H1 (cell line): ENCODE results near the gene UCKL1. TPM values are rescaled to one million over a fixed set of nuclear protein-coding genes. Genes with fewer than 3 reads are reported as not detected.

ENCODE experiments used
- CTCF ChIA-PET: fragments of 300-600 bp; sonication (Branson Sonifier 250); formaldehyde crosslinking; loops from one replicate; lab custom pipeline; 2021; ENCODE audit not compliant: partially characterized antibody; lab: Charles Lee
- POLR2A ChIA-PET: fragments of 300-600 bp; sonication (Branson Sonifier 250); formaldehyde crosslinking; loops from one replicate; lab custom pipeline; 2021; ENCODE audit warnings: inconsistent platforms; ENCODE audit not compliant: partially characterized antibody; lab: Charles Lee
- DNase-seq, 2 experiments: peaks; one replicate each; pipeline versions ENCODE4 v3.0.0 to v3.0.0-alpha.2; 2010 to 2022; ENCODE audit warnings: low spot score in 2 of 2, low read depth in 1 of 2, mixed read lengths in 1 of 2
- FAIRE-seq: peaks from 2 replicates; lab custom pipeline; 2011; peaks lifted over from hg19 to GRCh38; lab: Jason Lieb, UNC
- H2AFZ ChIP-seq: 2 replicates; pipeline ENCODE4 v1.8.1; 2012; ENCODE audit warnings: low read length, inconsistent platforms
- H2AK5ac ChIP-seq: 2 replicates; pipeline ENCODE4 v1.6.1; 2013; ENCODE audit warnings: low read depth, low read length
- H2BK120ac ChIP-seq: replicated peaks from 2 replicates; pipeline ENCODE3; 2013; ENCODE audit warnings: low read depth, low read length, inconsistent platforms
- H2BK12ac ChIP-seq: 2 replicates; pipeline ENCODE4 v1.6.1; 2013; ENCODE audit warnings: low read depth, low read length
- H2BK15ac ChIP-seq: 2 replicates; pipeline ENCODE4 v1.6.1; 2013; ENCODE audit warnings: low read length
- H2BK20ac ChIP-seq: 2 replicates; pipeline ENCODE4 v1.6.1; 2013; ENCODE audit warnings: low read length
- H2BK5ac ChIP-seq: 2 replicates; pipeline ENCODE4 v1.6.1; 2013; ENCODE audit warnings: low read depth, low read length
- H3K14ac ChIP-seq: 2 replicates; pipeline ENCODE4 v1.6.1; 2013; ENCODE audit warnings: inconsistent platforms; ENCODE audit not compliant: insufficient read length
- H3K18ac ChIP-seq: 2 replicates; pipeline ENCODE4 v1.6.1; 2013; ENCODE audit warnings: low read length; ENCODE audit errors: extremely low read depth
- H3K23ac ChIP-seq: 2 replicates; pipeline ENCODE4 v1.6.1; 2013; ENCODE audit warnings: inconsistent platforms; ENCODE audit not compliant: insufficient read length
- H3K23me2 ChIP-seq: 2 replicates; pipeline ENCODE4 v1.6.1; 2013; ENCODE audit warnings: low read depth, low read length
- H3K27ac ChIP-seq: 2 replicates; pipeline ENCODE4 v1.6.1; 2011; ENCODE audit warnings: low read depth, low read length, inconsistent platforms
- H3K27me3 ChIP-seq, 4 experiments: replicated peaks in 1 of 4; 1 replicate in 1 of 4; 2 replicates in 3 of 4; pipeline versions ENCODE4 v1.6.1 to v1.8.1; 2011 to 2013; ENCODE audit warnings: low read length in 3 of 4, mild to moderate bottlenecking in 3 of 4, inconsistent platforms in 2 of 4, mixed read lengths in 2 of 4, moderate library complexity in 1 of 4; ENCODE audit not compliant: control insufficient read depth in 3 of 4, insufficient read depth in 3 of 4; ENCODE audit errors: extremely low read depth in 1 of 4
- H3K36me3 ChIP-seq, 4 experiments: 2 replicates each; pipeline versions ENCODE4 v1.6.1 to v1.8.1; 2011 to 2013; ENCODE audit warnings: mild to moderate bottlenecking in 4 of 4, low read length in 3 of 4, moderate library complexity in 2 of 4, control low read depth in 1 of 4, inconsistent platforms in 1 of 4; ENCODE audit not compliant: insufficient read depth in 4 of 4, control insufficient read depth in 2 of 4
- H3K4ac ChIP-seq: replicated peaks from 2 replicates; pipeline ENCODE3; 2013; ENCODE audit warnings: low read length, low read depth, mixed read lengths, inconsistent platforms; ENCODE audit not compliant: insufficient read length
- H3K4me1 ChIP-seq, 4 experiments: replicated peaks in 1 of 4; 1 replicate in 1 of 4; 2 replicates in 3 of 4; pipeline versions ENCODE4 v1.6.1 to v1.8.1; 2011 to 2013; ENCODE audit warnings: low read length in 3 of 4, inconsistent platforms in 2 of 4, mixed read lengths in 1 of 4; ENCODE audit not compliant: insufficient read depth in 4 of 4, control insufficient read depth in 3 of 4
- H3K4me2 ChIP-seq, 2 experiments: 2 replicates each; pipeline versions ENCODE4 v1.6.1 to v1.8.1; 2011 to 2013; ENCODE audit warnings: low read depth in 2 of 2, low read length in 2 of 2, control low read depth in 1 of 2, inconsistent platforms in 1 of 2, mild to moderate bottlenecking in 1 of 2; ENCODE audit not compliant: insufficient read depth in 1 of 2
- H3K4me3 ChIP-seq, 4 experiments: fragments of 200-600, 300-600 bp in 1 of 4; sonication (generic), shearing (Covaris generic), sonication (Bioruptor Twin) in 1 of 4; 2 replicates each; pipeline versions ENCODE4 v1.5.1 to v1.8.1; 2011 to 2016; ENCODE audit warnings: low read length in 4 of 4, low read depth in 3 of 4, control low read depth in 2 of 4, inconsistent platforms in 2 of 4, mild to moderate bottlenecking in 2 of 4, mixed read lengths in 1 of 4, moderate library complexity in 1 of 4; ENCODE audit not compliant: insufficient read depth in 2 of 4; ENCODE audit errors: extremely low read depth in 1 of 4
- H3K56ac ChIP-seq: replicated peaks from 2 replicates; pipeline ENCODE3; 2013; ENCODE audit warnings: low read depth, mild to moderate bottlenecking, mixed read lengths, low read length, inconsistent platforms; ENCODE audit not compliant: insufficient read length
- H3K79me1 ChIP-seq: 2 replicates; pipeline ENCODE4 v1.6.1; 2013; ENCODE audit warnings: low read depth, low read length, control low read depth
- H3K79me2 ChIP-seq, 2 experiments: 2 replicates each; pipeline versions ENCODE4 v1.6.1 to v1.8.1; 2012 to 2013; ENCODE audit warnings: low read length in 2 of 2, mild to moderate bottlenecking in 2 of 2, inconsistent platforms in 1 of 2; ENCODE audit not compliant: insufficient read depth in 2 of 2, control insufficient read depth in 1 of 2
- H3K9ac ChIP-seq, 4 experiments: replicated peaks in 1 of 4; 1 replicate in 1 of 4; 2 replicates in 3 of 4; pipeline versions ENCODE4 v1.6.1 to v1.8.1; 2011 to 2013; ENCODE audit warnings: low read depth in 3 of 4, low read length in 3 of 4, control low read depth in 2 of 4, mild to moderate bottlenecking in 2 of 4, moderate library complexity in 2 of 4, inconsistent platforms in 1 of 4; ENCODE audit errors: extremely low read depth in 1 of 4
- H3K9me3 ChIP-seq, 2 experiments: 2 replicates each; pipeline versions ENCODE4 v1.6.1 to v1.8.1; 2012 to 2013; ENCODE audit warnings: mild to moderate bottlenecking in 2 of 2, moderate library complexity in 2 of 2, control low read depth in 1 of 2, inconsistent platforms in 1 of 2, low read depth in 1 of 2, low read length in 1 of 2, mixed read lengths in 1 of 2; ENCODE audit not compliant: insufficient read depth in 2 of 2
- H4K20me1 ChIP-seq, 2 experiments: replicated peaks in 1 of 2; 2 replicates each; pipeline versions ENCODE3 to v1.8.1; 2011 to 2013; ENCODE audit warnings: inconsistent platforms in 2 of 2, low read length in 2 of 2, mild to moderate bottlenecking in 1 of 2; ENCODE audit not compliant: insufficient read depth in 2 of 2, control insufficient read depth in 1 of 2
- H4K5ac ChIP-seq: 2 replicates; pipeline ENCODE4 v1.6.1; 2013; ENCODE audit warnings: low read length, low read depth, mixed read lengths, inconsistent platforms; ENCODE audit not compliant: insufficient read length
- H4K8ac ChIP-seq: 2 replicates; pipeline ENCODE4 v1.8.0; 2013; ENCODE audit warnings: mild to moderate bottlenecking, moderate library complexity, low read length, inconsistent platforms; ENCODE audit not compliant: insufficient read depth; ENCODE audit errors: extremely low read depth
- H4K91ac ChIP-seq: replicated peaks from 2 replicates; pipeline ENCODE3; 2013; ENCODE audit warnings: low read length, mixed read lengths, inconsistent platforms; ENCODE audit not compliant: insufficient read length
- CREB1 ChIP-seq: IDR thresholded peaks from 2 replicates; pipeline ENCODE4 v1.6.1; 2012; ENCODE audit warnings: inconsistent platforms
- PHF8 ChIP-seq: fragments of 200-600 bp; sonication (generic); conservative IDR thresholded peaks from 2 replicates; pipeline ENCODE4 v1.7.1; 2012; ENCODE audit warnings: low read depth, mild to moderate bottlenecking, inconsistent platforms, low read length, moderate library complexity
- SP1 ChIP-seq: IDR thresholded peaks from 2 replicates; pipeline ENCODE4 v1.6.1; 2011; ENCODE audit warnings: low read depth, low read length
- TEAD4 ChIP-seq: IDR thresholded peaks from 2 replicates; pipeline ENCODE4 v1.6.1; 2012; ENCODE audit warnings: low read depth, low read length, inconsistent platforms, mixed read lengths
- WGBS, 2 experiments: shearing (Covaris generic) in 1 of 2; methylation state at CpG; one replicate each; pipeline versions ENCODE4 v1.1.6 to v1.1.7; 2013 to 2015; ENCODE audit warnings: low lambda C conversion rate in 2 of 2, mixed read lengths in 2 of 2, inconsistent platforms in 1 of 2, low coverage in 1 of 2, missing lambda C conversion rate in 1 of 2; ENCODE audit not compliant: insufficient replicate concordance in 2 of 2, insufficient coverage in 1 of 2, insufficient read length in 1 of 2; ENCODE audit errors: extremely low coverage in 1 of 2, missing lambda C conversion rate in 1 of 2; 5-methylcytosine and 5-hydroxymethylcytosine counted together
- polyA plus RNA-seq, 7 experiments: library from polyadenylated mRNA; depleted of rRNA in 3 of 7; stranded (reverse) in 5 of 7; unstranded in 2 of 7; fragments of >200 nt in 5 of 7; fragments of 200-250 nt in 2 of 7; gene quantifications; 1 replicate in 5 of 7; 2 replicates in 1 of 7; 4 replicates in 1 of 7; pipeline versions ENCODE4 v1.2.1 to v1.2.3, GENCODE V29; 2011 to 2013; ENCODE audit warnings: missing spikeins in 2 of 7, mixed read lengths in 2 of 7
- total RNA-seq: library from RNA; stranded (reverse); fragmentation: NEBNext Ultra II Directional; extraction: Animal tissue kit (Norgen Biotek cat#: 25700); gene quantifications from 2 replicates; pipeline ENCODE4 v1.2.1, GENCODE V29; 2021

The UCKL1 gene
- total and polyA plus RNA-seq, 2 of the 8 experiments (the other 6 are each of a cell fraction or from before 2014, with no cell fraction given) = 36.5 to 91.2 TPM

DNA sequence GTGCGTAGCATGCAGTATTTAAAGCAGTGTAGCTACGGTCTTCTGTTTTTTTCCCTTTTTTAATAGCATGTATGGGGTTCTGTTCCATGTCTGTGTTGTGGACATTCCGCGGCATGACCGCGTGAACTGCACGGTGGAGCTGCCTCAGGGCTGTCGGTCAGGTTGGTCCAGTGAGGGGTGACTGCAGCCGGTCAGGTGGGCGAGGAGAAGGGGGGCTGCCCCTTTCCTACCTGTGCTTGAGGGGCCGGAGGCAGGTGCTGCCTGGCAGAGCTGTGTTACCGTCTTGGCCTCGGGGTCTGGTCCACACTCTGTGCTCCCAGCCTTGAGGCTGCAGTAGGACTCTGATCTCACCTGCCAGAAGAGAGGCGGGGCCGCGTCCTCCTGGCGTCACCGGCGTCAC, 24.5 kb downstream of the UCKL1 start:
- Histone ChIP-seq H4K8ac (no peak overlapping the region; the same call in 1 of the 2 replicates), H3K79me1 (0 out of 2 replicates have a peak, but pooled peaks cover 2% of the 10 kb centered on the region), H3K18ac (no peak overlapping the region), H2BK15ac (no peak overlapping the region), H3K4ac (no peak overlapping the region), H4K5ac (no peak overlapping the region), H4K20me1 (peaks cover 6 to 16% of the 10 kb centered on the region in 2 experiments), H3K4me3 (no peak overlapping the region), H2BK120ac (no peak overlapping the region), H2BK20ac (no peak overlapping the region), H3K56ac (no peak overlapping the region), H2AK5ac (no peak overlapping the region), H3K23me2 (no peaks in the 10 kb centered on the region), H3K79me2 (no peaks in the 10 kb centered on the region), H2BK5ac (no peak overlapping the region), H3K27ac (no peak overlapping the region), H3K9me3 (no peaks in the 10 kb centered on the region), H3K9ac (no peak overlapping the region), H3K36me3 (peaks cover 2 to 28% (median 18%) of the 10 kb centered on the region in 4 experiments; a peak in 6 of 8 replicates), H2BK12ac (no peak overlapping the region), H3K14ac (no peak overlapping the region), H4K91ac (no peak overlapping the region), H3K4me1 (no peaks in the 10 kb centered on the region), H3K4me2 (no peak overlapping the region), H2AFZ (no peak overlapping the region), H3K23ac (no peak overlapping the region), H3K27me3 (no peaks in the 10 kb centered on the region)
- WGBS, 2 experiments = 95% methylated on average over 19 of the region's 19 CpGs; no CpG with 5 or more reads in 1 of the 2 experiments
- ChIA-PET CTCF (interaction anchor here (0.8 to 7.7 kb wide), 7 partner anchors 8 to 105 kb away, joined by 3 to 58 read pairs (median 4); no protein-coding TSS in a partner anchor), POLR2A (no interaction called here)
- FAIRE-seq (no peak), DNase-seq (no peak)
- TF ChIP-seq CREB1 (no peak), PHF8 (no peak), TEAD4 (no peak), SP1 (no peak)
